HG03442 (cell line): ENCODE measurements around the gene SSBP4.
"Not testable (repeated sequence)": the region's sequence is repeated elsewhere in the genome, so short reads cannot be mapped to it uniquely, and the experiment has no call there.

Source experiments
- ATAC-seq: cut with Tn5 transposase; IDR thresholded peaks from one replicate; pipeline ENCODE4 v1.9.1; 2021; ENCODE audit warnings: mild to moderate bottlenecking, moderate library complexity; ENCODE audit not compliant: unreplicated experiment

SSBP4 gene

DNA sequence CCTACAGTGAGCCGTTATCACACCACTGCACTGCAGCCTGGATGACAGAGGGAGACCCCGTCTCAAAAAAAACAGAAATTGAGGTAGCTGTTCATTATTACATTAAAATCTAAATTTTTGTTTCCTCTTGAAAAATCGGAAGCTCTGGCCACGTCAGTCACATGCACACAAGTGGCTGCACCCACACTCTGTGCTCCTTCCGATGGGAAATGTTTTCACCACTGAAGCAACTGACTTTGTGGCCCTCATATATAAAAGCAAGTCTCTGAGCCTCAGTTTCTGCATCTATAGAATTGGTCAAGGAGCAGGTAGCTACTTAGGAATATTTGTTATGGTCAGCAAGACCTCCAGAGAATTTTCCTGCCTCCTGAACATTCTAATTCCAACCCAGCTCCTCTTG is 26.3 kb upstream of the SSBP4 start:
- no peak for ATAC-seq

DNA sequence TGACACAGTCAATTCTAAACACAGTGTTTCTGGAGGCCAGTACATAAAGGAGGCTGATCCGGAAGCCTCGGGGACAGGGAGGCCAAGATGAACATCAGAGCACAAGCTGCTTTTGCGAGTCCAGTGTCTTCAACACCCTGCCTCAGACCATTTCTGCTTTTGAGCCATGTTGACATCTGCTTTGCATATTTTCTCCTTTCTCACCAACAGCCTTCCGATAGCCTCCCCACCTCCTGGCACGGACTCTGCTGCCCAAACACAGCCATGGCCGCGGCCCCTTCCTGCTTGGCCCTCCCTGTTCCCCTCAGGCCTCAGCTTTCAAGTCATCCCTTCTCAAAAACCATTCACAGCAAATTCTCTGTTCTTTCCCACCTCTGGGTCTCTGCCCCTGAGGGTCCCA is 25.4 kb upstream of the SSBP4 start:
- no peak for ATAC-seq

DNA sequence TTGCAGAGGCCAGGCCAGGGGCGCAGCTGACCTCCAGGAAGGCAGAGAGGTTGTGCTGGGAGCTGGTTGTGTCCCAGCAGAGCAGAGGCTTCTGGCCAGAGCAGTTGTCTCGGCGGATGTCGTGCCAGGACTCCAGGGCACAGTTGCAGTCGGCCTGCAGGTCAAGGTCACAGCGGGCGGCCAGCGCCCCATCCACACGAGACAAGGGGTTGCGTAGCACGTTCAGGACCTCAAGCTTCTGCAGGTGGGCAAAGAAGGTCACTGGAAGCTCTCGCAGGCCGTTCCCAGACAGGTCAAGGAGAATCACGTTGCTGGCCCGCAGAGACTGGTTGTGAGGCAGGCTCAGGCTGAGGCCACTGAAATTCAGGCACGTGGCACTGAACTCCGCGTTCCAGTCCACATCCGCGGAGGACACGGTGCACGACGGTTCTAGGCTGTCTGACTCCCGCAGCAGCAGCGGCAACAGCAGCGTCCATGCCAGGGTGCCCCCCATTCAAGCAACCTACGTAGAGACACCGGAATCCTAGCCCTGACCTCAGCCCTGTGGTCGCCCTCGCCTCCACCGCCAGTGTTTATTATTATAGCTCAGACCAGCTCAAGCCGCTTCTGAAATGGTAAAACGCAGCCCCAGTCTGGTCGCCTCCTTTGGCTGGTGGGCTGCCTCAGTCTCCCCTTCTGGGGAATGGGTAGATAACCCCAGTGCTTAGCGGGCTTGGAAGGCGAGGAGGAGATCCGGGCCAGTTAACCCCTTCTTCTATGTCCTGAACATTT is 22.5 kb upstream of the SSBP4 start:
- ATAC-seq = no peak

DNA sequence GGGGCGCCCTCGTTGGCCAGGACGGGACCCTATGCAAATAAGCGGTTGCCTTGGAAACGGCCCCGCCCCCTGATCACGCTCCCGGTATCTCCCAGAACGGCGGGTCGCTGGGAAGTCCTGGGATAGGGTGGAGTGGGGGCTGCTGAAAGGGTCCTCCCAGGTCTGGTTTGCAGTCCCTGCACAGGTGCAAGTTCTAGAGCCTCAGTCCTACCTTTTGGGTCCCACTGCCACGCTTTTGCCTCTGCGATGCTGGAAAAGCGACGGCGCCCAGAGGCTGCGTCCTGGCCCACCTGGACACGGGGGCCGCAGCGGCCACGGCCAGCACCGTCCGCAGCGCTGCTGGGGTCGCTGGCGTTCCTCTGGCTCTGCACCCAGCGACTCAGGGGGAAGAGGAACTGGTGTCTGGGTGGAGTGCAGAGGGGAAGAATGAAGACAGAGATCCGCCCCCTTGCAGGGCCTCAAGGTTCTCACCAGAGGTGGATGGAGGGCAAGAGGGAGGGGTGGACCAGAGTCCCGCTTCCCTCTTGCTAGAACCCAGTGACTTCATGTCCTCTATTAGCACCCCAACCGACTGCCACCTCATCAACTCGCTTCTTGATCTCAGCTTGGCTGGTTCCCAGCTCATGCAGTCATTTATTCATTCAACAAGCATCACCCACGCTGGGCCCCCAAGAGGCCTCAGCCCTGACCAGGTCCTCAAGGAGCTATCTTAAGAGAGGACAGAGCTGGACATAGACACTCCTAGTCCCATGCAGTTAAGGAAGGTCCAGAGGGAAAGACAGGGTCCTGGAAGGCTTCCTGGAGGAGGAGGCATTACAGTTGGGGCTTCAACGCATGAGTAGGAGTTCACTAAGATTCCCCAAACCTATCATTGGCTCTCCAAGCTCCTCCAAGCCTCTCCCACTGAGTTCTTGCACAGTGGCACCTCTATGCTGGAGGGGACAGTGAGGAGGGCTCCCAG is 21.7 kb upstream of the SSBP4 start, which contains the start of gene LRRC25:
TSS of gene LRRC25 (minus strand) at position 381 of the 961 bp plus-strand sequence. CDS start 659 bp downstream, outside the sequence.
- no peak for ATAC-seq

DNA sequence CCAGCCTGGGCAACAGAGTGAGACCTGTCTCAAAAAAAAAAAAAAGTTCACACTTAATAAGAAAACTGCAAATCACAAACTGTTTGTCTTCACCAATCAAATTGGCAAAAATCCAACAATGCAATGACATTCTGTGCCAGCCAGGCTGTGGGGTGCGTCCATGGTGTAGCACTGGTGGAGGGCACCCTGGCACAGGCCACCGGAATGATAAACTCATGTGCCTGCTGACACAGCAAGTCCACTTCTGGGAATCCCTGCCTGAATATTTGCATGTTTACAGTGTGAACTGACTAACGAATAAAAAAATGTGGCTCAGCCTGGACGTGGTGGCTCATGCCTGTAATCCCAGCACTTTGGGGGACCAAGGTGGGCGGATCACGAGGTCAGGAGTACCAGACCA is 20.2 kb upstream of the SSBP4 start:
- no peak for ATAC-seq

DNA sequence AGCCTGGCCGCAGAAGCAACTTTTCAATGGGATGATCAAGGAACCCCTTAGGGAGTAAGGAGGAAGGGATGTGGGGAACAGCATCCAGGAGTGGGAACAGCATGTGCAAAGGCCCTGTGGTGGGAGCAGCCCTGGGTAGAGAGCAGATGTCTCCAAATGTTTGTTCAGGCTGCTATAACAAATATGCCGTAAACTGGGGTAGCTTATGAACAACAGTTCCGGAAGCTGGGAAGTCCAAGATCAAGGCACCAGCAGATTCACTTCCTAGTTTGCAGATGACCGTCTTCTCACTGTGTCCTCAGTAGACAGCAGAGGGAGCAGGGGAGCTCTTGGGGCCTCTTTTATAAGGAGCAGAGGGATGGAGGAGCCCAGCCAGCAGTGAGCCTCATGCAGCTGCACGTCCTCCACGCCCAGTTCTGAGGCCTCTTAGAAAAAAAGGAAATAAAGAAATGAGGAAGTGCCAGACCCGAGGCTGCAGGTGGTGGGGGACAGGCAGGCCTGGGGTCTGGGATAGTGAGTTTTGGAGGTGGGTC is 17.6 kb upstream of the SSBP4 start:
- ATAC-seq = no peak

DNA sequence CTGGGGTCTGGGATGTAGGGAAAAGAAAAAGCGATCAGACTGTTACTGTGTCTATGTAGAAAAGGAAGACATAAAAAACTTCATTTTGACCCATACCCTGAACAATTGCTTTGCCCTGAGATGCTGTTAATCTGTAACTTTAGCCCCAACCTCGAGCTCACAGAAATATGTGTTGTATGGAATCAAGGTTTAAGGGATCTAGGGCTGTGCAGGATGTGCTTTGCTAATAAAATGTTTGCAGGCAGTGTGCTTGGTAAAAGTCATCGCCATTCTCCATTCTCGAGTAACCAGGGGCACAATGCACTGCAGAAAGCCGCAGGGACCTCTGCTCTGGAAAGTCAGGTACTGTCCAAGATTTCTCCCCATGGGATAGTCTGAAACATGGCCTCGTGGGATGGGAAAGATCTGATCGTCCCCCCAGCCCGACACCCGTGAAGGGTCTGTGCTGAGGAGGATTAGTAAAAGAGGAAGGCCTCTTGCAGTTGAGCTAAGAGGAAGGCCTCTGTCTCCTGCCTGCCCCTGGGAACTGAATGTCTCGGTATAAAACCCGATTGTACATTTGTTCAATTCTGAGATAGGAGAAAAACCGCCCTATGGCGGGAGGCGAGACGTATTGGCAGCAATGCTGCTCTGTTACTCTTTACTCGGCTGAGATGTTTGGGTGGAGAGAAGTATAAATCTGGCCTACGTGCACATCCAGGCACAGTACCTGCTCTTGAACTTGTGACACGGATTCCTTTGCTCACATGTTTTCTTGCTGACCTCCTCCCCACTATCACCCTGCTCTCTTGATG is 16.5 kb upstream of the SSBP4 start:
- ATAC-seq = not testable (repeated sequence)

DNA sequence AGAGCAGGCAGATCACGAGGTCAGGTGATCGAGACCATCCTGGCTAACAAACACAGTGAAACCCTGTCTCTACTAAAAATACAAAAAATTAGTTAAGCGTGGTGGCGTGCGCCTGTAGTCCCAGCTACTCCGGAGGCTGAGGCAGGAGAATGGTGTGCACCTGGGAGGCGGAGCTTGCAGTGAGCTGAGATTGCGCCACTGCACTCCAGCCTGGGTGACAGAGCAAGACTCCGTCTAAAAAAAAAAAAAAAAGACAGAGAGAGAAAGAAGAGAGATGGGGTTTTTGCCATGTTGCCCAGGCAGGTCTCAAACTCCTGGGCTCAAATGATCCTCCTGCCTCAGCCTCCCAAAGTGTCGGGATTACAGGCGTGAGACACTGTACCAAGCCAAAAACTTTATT is 13.4 kb upstream of the SSBP4 start:
- ATAC-seq = not testable (repeated sequence)

DNA sequence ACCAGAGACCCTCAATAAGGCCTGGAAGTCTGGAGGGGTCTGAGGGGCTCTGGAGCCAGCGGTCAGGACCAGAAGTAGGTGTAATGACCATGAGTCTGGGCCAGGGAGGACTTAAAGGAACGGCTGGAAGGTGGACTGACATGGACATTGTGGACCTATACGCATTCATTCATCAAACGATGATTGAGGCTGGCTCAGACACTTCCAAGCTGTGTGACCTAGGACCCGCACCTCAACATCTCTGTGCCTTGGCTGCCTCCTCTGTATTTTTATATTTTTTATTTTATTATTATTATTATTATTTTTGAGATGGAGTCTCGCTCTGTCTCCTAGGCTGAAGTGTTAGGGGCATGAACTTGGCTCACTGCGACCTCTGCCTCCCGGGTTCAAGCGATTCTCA is 12.4 kb upstream of the SSBP4 start:
- no peak for ATAC-seq

DNA sequence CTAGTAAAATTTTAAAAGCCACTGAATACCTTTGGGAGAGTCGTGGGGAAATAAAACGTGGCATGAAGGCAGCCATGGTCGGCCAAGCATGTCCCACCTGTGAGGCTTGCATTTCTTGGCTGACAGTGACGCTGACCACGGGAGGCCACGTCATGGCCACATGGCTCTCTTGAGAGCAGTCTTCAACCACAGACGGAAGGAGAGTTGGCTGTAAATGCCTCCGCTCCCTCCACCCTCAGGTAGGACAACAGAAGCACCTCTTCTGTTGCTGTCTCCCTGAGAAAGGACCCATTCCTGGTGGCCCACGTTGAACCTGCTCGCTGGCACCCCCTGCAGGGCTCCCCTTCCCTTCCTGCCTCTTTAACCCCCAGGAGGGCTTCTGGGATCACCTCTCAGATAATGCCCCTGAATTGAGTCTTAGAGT is 11.1 kb upstream of the SSBP4 start:
- peak; percentile 61 for ATAC-seq

DNA sequence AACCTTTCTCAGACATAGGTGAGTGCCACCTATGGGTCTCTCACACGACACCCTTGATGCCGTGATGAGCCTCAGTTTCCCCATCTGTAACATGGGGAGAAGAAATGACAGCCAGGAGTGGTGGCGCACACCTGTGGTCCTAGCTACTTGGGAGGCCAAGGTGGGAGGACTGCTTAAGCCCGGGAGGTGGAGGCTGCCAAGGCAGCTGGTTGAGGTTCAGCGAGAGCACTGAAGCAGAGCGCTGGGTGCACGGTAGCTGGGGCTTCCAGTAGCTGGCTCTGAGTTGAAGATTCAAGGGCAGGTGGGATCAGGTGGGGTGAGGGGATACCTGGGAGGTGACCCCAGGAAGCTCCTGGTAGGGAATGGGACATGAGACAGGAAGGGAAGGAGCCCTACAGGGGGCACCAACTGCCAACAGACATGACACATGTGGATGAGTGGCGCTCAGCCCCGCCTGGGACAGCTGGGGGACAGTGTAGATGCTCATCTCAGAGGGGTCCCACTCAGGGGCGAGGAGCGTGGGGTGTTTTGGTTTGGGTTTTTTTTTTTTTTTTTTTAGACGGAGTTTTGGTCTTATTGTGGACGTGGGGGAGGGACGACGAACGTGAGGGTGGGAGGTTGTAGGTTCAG is 6.5 kb upstream of the SSBP4 start:
- ATAC-seq = no peak

DNA sequence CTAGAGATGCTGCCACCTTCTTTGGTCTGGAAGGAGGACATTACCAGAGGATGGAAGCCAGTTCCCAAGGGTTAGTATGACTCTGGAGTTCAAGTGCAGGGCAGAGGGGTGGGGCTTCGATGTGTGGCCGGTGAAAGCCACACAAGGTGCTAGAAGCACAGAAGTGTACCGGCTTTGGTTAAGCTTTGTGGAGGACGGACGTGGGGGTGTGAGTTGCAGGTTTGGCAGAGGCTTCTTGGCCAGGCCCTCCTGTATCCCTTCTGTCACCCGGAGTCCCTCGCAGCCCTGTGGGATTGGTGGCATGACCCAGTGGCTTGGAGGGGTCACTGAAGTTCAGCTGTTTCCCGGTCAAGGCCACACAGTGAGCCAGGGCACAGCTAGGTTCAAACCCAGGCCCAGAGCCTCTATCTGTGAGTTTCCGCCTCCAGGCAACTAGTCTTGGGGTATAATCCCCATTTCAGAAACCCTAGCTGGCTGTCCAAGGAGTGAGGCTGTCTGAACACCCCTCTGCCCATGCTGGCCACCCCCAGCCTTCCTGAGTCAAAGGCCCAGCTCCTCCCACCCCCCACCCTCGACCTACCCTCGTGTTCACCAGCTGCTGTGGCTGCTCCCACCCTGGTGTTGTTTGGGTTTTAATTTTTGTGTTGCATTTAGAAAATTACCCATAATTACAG is 4.6 kb upstream of the SSBP4 start:
- no peak for ATAC-seq

DNA sequence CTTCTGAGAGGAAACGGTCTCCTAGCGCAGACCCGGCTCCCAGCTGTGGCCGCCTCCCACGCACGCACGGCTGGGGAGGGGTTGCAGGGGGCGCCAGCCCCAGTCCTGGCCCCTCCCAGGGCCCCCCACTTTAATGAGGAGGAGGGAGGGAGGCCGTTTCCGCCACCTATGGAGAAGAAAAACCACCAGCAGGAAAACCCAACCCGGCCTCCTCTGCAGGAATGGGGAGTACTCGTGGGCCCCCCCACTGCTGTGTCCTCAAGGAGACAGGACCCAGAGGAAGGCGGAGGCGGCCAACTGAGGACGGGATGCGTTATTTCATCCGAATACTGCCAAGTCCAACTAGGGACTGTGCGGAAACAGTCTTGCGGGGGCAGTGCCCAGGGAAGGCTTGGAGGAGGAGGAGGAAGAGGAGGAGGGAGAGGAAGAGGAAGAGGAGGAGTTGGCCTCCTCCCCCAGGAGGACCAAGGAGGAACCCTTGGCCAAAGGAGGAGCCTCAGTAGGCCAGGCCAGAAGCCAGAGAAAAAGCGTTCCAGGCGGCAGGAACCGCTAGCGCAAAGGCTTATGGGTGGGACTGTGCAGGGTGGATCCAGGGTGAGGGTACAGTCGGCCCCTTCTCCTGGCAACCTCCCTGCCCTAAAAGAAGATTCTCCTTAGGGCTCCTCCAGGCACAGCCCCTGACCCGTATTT is 3.9 kb upstream of the SSBP4 start:
- ATAC-seq = no peak

DNA sequence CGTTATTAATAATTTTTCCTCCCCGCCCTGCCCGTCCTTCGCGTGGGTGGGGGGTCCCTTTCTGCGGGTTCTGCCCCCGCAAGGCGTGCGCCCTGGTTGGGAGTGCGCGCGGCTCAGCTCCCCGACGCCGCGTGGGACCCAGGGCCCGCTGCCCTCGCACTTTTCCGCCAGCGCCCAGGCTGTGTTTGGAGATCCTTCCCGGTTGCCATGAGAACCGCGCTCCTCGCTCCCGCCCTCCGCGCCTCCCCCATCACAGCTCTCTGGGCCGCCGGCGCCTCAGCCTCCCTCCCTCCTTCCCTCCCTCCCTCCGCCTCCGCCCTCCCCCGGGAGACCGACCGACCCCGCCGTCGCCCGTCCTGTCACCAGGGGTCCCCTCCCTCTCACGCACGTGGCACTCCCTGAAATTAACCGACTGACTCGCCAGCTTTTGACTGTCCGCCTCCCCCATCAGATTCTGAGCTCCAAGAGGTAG is 2.4 kb upstream of the SSBP4 start:
- ATAC-seq = no peak

DNA sequence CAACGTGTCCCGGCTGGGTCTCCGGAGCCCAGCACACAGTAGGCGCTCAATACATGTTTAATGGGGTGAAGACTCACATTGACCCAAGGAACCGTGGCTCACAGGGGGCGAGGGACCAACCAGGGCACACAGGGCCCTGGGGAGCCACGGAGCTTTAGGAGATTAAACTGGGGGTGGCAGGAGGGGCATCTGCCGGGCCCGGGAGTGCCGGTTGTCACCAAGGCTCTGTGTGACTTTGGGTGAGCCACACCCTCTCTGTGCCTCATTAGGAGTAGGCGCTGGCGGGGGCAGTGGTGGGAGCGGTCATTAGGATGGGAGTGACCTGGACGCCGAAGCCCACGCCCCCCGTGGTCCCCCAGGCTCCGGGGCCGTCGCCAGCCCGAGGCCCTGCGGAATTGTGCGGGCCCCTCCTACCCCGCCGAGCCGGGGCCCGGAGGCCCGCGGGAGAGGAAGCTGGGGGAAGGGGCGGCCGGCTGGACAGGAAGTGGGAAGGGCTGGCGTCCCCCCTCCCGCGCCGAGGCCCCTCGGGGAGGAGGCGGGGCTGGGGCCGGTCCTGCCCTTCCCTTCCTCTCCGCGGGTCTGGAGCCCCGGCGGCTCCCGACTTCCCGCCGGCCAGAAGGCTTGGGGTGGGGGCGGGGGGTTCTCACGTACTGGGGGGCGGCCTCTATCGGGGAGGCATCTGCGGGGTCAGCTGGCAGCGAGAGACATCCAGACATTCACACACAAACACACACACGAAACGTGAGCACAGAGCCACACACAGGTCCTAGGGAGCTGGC is 1.8 kb upstream of the SSBP4 start:
- ATAC-seq = no peak

DNA sequence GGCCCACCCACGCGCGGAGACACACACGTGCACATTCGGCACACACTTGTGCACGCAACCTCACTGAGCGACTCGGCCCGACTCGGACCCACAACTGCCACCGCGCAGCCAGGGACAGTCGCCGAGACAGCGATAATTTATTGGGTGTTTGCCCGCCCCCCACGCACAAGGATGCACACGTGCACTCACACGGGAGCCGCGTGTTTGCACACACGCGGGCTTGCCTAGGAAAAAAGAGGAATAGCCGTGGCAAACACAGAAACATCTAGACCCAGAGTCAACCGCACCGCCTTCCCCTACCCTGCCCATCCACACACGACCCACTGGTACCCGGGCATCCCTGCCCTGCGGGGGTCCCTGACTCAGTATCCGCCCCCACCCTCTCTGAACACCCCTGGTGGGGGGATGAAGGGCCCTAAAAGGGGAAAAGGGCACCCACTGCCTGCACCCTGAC is 1.1 kb upstream of the SSBP4 start:
- no peak for ATAC-seq

DNA sequence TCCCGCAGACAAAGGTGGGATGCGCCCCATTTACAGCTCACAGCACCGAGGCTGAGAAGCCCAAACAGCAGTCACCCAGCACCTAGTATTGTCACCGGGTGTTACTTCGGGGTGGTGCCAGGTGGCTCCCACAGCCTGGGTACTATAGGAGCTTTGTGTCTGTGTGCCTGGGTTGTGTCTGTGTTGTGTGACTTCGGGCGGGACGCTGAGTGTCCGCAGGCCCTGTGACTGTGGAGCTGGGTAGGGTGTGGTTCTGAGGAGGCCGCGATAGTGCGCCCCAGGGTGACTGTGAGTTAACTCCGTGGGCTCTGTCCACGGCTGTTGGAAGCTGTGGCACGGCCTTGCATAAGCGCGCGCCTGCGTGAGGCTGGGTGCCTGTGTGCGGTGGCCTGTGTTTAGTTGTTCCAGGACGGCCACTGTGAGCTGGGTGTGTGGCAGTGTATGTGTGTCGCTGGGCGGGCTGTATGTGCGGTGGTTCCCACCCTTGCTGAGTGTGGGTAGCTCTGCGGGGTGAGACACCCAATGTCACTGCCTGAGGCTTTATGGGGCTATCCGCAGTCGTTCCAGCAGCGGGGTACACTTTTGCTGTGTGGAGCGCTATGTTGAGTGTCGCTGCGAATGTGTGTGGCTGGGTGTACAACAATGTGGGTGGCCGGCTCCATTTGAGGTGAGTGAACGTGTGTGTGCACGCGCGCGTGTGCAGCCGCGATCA is 559 bp upstream of the SSBP4 start:
- peak; percentile 2 for ATAC-seq
